GM06990 (cell line): ENCODE results near the gene C2orf72.
"Not testable (repeated sequence)": the region's sequence is repeated elsewhere in the genome, so short reads cannot be mapped to it uniquely, and the experiment has no call there.

Experiments used
- DNase-seq: peaks from one replicate; pipeline ENCODE4 v3.0.0-alpha.2; 2011; ENCODE audit not compliant: insufficient read length; ENCODE audit errors: extremely low read depth
- H3K27me3 ChIP-seq: replicated peaks from 2 replicates; pipeline ENCODE4 v1.6.0; 2011; ENCODE audit warnings: low read length; ENCODE audit not compliant: control insufficient read depth, insufficient read depth
- H3K36me3 ChIP-seq: 2 replicates; pipeline ENCODE4 v1.5.1; 2011; ENCODE audit warnings: low read length; ENCODE audit not compliant: control insufficient read depth, insufficient read depth
- H3K4me3 ChIP-seq: replicated peaks from 2 replicates; pipeline ENCODE4 v1.5.1; 2011; ENCODE audit warnings: low read depth, mild to moderate bottlenecking, control low read depth, low read length
- CTCF ChIP-seq: IDR thresholded peaks from 2 replicates; pipeline ENCODE4 v1.5.1; 2011; ENCODE audit warnings: low read length, control low read depth, mild to moderate bottlenecking, inconsistent platforms; ENCODE audit not compliant: insufficient read depth, poor library complexity, severe bottlenecking

C2orf72 gene

GRCh38 chr2:231013820-231014219 lies 23.5 kb upstream of the C2orf72 start:
- H3K27me3 ChIP-seq, result peaks cover 1% of the 10 kb centered on the region
- H3K36me3 ChIP-seq, result no peaks in the 10 kb centered on the region
- no peak for TF ChIP-seq CTCF
- H3K4me3 ChIP-seq, result no peak overlapping the region
- no peak for DNase-seq

GRCh38 chr2:231015478-231015877 lies 21.8 kb upstream of the C2orf72 start:
- no peak overlapping the region for H3K4me3 ChIP-seq
- no peak for DNase-seq
- peaks cover 1% of the 10 kb centered on the region for H3K27me3 ChIP-seq
- no peaks in the 10 kb centered on the region for H3K36me3 ChIP-seq
- no peak for TF ChIP-seq CTCF

- Histone ChIP-seq H3K4me3 (no peak overlapping the region), H3K36me3 (no peaks in the 10 kb centered on the region), H3K27me3 (peaks cover 1% of the 10 kb centered on the region)
- no peak for TF ChIP-seq CTCF
- DNase-seq, result no peak
These were observed 21.4 kb upstream of the C2orf72 start for GRCh38 chr2:231015926-231016325.

- Histone ChIP-seq H3K27me3 (peaks cover 1% of the 10 kb centered on the region), H3K36me3 (no peaks in the 10 kb centered on the region), H3K4me3 (no peak overlapping the region)
- DNase-seq, result no peak
- no peak for TF ChIP-seq CTCF
These were observed 20.6 kb upstream of the C2orf72 start for GRCh38 chr2:231016566-231017230.

GRCh38 chr2:231017231-231017598 lies 20.1 kb upstream of the C2orf72 start:
- DNase-seq, result no peak
- Histone ChIP-seq H3K27me3 (peaks cover 1% of the 10 kb centered on the region), H3K36me3 (no peaks in the 10 kb centered on the region), H3K4me3 (no peak overlapping the region)
- TF ChIP-seq CTCF, result no peak

- no peak for TF ChIP-seq CTCF
- Histone ChIP-seq H3K36me3 (no peaks in the 10 kb centered on the region), H3K27me3 (peaks cover 1% of the 10 kb centered on the region), H3K4me3 (no peak overlapping the region)
- no peak for DNase-seq
These were observed 19.1 kb upstream of the C2orf72 start for GRCh38 chr2:231018184-231018583.

GRCh38 chr2:231025059-231025458 lies 12.3 kb upstream of the C2orf72 start:
- not testable (repeated sequence) for DNase-seq, H3K27me3 ChIP-seq, H3K36me3 ChIP-seq, H3K4me3 ChIP-seq
